GM12891 (cell line): ENCODE results near the gene TGM2.

ENCODE experiments used
- POLR2A ChIP-seq: IDR thresholded peaks from 2 replicates; pipeline ENCODE4 v1.6.1; 2011; ENCODE audit warnings: low read depth, low read length, control low read depth
- POLR2AphosphoS5 ChIP-seq: IDR thresholded peaks from 2 replicates; pipeline ENCODE4 v1.6.1; 2011; ENCODE audit warnings: low read depth, low read length, control low read depth
- POU2F2 ChIP-seq: IDR thresholded peaks from 2 replicates; pipeline ENCODE4 v1.6.1; 2011; ENCODE audit warnings: low read depth, mild to moderate bottlenecking, control low read depth, low read length, moderate library complexity
- SPI1 ChIP-seq: IDR thresholded peaks from 2 replicates; pipeline ENCODE4 v1.6.1; 2011; ENCODE audit warnings: low read depth, low read length, control low read depth

DNA sequence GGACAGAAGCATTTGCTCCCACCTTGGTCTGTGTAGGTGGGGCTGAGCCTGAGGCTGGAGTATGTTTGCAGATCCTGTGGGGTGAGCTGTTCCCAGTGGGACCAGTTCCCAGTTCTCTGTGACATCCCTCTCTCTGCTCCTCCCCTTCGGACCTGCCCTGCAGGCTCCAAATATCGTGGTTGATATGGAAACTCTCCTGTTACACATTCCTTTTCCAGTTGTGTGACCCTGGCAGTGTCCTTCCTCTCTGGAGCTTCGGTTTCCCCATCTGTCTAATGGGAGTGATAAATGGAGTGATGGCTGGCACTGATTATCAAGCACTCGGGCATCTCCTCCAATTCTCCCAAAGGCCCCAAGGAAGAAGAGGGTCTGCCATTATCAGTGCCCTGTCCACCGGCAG is 15.7 kb upstream of the TGM2 start:
- TF ChIP-seq POU2F2 (no peak), SPI1 (no peak), POLR2A (no peak), POLR2AphosphoS5 (no peak)
